Astrocyte of the hippocampus (primary cell): ENCODE measurements around the gene ZBTB6.
"Not testable (repeated sequence)": the region's sequence is repeated elsewhere in the genome, so short reads cannot be mapped to it uniquely, and the experiment has no call there.

Experiments used
- DNase-seq: peaks from one replicate; pipeline ENCODE4 v3.0.0; 2011; ENCODE audit warnings: low read depth, low spot score

The ZBTB6 gene

DNA sequence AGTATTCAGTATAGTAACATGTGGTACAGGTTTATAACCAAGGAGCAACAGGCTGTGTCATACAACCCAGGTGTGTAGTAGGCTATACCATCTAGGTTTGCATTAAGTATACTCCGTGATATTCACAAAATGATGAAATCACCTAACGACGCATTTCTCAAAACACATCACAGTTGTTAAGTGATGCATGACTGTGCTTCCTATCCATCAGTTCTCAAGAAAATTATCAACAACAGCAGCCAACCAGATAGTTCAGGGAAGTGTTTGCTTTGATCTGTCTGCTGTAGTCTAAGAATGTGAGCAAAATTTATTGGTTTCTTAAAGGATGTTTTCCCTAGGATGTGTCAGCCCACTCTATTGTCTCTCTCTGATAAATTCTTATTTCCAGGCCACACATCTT lies 10.8 kb upstream of the ZBTB6 start:
- DNase-seq: no peak

DNA sequence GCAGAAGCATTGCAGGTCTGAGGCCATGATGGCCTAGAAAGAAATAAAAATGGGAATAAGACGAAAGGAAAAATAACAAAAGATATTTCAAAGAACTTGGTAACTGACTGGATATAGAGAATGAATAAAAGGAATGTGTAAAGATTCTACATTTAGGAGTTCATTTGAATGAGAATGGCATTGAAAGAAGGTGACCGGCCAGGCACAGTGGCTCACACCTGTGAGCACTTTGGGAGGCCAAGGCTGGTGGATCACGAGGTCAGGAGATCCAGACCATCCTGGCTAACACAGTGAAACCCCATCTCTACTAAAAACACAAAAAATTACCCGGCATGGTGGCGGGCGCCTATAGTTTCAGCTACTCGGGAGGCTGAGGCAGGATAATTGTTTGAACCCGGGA lies 9.6 kb upstream of the ZBTB6 start:
- DNase-seq: no peak

DNA sequence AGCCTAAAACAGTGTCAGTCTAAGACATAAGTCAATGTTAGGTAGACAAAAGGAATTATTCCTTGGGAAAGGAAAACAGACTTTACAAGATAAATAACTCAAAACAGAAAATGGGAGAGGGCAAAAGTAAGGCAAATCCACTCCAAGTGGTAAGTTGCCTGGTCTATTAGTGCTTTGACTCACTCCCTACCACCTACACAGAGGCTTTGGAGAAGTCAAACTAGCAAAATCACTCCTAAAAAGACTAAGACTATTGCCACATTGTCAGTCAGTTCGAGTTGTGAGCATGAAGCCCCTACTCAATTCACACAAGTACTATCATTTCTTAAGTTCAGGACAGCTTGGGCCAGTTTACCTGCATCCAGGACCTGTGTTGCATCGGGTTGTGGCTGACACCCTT lies 5.2 kb upstream of the ZBTB6 start:
- DNase-seq: no peak

DNA sequence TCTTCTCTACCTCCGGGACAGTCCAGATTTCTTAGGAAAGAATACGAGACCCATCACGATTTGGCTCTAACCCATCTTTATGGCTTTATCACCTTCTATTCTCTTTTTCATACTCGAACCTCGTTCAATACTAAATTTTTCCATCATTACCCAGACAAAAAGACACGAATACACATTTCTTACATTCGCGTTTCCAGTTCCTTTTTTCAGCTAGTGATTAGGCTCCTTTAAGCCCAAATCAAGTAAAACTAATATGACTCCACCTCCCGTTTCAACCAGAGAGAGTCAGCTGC lies 506 bp downstream of the ZBTB6 start:
- peak; percentile 7 for DNase-seq

DNA sequence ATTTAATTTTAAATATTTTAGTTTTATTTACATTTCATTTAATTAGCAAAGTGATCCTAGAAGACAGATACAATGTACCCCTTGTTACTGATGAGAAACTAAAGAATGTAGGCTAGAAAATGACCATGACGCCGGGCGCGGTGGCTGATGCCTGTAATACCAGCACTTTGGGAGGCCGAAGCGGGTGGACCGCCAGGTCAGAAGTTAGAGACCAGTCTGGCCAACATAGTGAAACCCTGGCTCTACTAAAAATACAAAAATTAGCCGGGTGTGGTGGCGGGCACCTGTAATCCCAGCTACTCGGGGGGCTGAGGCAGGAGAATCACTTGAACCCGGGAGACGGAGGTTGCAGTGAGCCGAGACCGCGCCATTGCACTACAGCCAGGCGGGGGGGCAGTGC lies 7.0 kb downstream of the ZBTB6 start:
- not testable (repeated sequence) for DNase-seq

DNA sequence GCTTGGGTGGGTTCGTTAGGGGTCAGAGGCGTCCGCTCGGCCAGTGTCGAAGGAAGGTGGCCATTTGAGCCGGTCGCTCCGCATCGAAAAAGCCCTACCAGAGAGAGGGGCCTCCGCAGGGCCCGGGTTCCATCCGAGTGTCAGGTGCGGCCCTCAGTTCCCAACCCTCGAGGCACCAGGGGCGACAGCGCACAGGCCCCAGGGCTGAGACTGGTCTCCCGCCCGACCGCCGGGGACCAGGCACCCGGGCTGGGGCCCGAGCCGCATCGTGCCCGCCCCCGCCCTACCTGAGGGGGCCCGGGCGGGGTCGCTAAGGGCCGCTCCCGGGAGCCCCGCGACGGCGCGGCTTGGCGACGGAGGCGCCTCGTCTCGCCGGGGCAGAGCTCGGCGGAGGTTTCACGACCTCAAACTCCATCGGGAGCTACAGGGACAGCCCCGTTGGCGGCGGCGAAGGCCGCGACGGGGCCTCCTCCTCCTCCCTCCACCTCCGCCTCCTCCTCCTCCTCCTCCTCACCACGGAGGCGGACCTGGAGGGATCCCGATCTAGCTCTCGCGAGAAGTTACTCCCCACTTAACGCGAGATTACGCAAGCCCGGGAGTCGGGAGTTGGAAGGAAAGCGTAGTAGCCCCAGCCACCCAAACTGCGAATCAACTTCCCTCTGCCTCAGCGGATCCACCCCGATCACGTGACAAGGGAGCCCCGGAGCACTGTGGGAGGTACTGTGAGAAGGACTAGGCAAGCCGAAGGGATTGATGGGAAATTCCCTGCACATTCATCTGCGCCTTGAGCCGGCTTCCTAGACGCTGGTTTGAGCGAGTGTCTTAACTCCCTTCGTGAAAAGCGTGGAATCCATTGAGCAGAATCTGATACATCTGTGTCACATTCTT lies 8.1 kb downstream of the ZBTB6 start, which contains the start of gene RC3H2:
TSS of gene RC3H2 (minus strand) at position 537 of the 888 bp plus-strand sequence. CDS start 7,850 bp downstream, outside the sequence.
- DNase-seq: peak; percentile 100

DNA sequence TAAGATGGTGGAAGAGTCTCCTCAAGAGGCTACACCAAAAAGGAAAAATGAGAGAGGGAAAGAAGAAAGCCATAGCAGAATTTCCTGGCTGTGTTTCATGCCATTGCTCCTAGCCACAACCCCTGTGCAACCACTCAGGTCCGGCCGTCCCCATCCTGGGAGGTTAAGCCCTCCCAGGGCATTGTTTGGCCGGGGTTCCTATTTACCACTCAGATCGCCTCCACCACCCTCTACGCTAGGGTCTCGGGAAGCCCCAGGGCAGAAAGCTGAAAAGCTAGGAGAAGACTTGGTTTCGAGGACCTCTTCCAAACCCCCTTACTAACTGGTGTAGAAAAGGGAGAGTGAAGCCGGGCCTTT lies 8.7 kb downstream of the ZBTB6 start:
- DNase-seq: peak; percentile 63

DNA sequence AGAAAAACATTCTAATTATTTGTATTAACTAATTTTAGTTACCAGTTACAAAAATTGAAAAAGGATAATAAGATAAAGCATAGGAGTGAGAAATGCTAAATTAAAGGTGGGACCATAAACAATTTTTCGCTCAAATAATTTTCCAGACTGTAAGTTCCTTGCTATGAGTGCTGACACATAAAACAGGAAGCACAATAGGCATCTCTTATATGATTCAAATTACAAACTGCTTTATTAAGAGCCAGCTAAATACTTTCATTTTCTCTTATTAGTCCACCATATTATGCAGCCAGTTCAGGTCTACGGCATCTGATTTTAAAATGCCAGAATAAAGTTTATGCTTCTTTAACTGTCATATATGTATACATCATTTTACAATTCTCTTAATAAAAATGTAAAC lies 12.3 kb downstream of the ZBTB6 start:
- DNase-seq: no peak

DNA sequence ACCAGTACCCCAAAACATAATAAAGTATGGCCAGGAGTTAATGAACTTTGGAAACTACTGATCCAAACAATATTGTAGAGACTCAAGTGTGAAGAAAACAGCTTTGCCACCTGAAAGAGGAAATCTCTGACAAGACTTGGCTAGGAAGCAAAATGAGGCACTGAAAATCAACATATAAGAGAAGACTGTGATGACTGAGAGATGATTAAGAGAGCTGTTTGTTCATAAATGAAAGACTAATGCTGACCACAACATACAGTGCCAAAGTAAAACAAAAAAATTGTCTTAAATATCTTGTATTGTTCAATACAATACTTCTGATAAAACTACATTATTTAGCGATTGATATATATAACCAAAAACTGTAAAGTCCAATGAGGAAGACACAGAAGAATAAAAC lies 15.2 kb downstream of the ZBTB6 start:
- DNase-seq: no peak

DNA sequence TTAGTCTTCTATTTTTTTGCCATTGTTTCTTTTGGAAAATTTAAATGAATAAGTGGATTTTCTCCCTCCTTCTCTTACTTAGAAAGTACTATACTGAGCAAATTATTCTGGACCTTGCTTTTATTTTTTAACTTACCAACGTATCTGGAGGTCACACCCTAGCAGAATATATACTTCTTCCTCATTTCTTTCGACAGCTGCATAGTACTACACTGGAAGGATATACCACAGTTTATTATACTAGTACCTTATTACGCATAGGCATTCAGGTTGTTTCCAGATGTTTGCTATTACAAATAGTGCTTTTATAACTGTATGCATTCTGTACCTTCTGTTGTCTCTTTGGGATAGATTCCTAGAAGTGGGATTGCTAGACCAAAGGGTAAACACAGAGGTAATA lies 24.6 kb downstream of the ZBTB6 start:
- DNase-seq: no peak

DNA sequence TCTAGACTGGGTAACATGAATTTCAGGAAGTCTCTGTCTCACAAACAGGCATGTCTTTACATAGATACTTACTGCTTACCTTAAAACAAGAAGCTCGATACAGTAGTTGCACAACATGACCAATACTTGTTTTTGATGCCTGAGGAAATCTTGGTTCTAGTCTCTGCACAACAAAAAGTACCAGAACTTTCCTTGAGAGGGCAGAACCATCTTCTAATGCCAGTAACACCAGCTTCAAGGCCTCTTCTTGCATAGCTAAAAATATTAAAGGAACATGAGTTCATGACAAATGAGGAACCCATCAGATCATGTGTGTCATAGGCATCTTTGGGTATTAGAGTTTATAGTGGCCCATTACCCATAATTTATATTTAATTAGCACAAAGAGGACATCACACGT lies 30.0 kb downstream of the ZBTB6 start:
- DNase-seq: no peak

DNA sequence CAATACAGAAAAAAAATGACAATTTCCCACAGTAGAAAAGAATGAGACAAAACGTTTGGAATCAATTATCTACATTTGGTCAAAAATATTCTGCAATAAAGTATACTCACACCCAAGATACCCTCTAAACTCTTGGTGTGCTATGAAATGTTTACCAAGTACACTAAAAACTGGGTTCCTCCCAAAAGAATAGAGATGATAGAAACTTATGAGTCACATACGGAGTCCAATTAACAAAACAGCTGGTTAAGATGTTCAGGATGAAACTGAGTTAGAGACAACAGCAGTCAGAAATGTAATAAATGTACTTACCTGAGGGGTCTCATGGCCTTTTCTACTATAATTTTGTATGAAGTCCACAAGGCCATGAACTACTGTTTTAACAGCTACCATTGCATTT lies 33.7 kb downstream of the ZBTB6 start:
- DNase-seq: no peak

DNA sequence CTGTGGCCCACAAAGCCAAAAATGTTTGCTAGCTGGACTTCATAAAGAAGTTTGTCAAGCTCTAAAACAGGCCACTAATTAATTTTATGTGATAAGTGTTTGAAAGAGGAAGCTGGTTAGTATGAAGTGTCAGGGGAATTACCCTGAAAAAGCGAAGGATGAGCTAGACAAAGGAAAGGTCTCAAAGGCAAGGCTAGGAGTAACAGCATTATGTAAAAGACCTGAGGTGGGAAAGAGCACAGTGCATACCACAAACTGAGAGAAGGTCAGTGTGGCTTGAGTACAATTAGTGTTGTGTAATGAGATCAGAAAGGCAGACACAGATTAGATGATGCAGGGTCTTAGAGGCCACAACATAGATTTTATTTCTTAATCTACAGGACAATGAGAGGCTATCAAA lies 37.6 kb downstream of the ZBTB6 start:
- DNase-seq: no peak

DNA sequence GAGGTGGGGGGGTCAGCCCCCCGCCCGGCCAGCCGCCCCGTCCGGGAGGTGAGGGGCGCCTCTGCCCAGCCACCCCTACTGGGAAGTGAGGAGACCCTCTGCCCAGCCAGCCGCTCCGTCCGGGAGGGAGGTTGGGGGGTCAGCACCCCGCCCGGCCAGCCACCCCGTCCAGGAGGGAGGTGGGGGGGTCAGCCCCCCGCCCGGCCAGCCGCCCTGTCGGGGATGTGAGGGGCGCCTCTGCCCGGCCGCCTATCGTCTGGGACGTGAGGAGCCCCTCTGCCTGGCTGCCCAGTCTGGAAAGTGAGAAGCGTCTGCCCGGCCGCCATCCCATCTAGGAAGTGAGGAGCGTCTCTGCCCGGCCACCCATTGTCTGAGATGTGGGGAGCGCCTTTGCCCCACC lies 45.8 kb downstream of the ZBTB6 start:
- DNase-seq: not testable (repeated sequence)

DNA sequence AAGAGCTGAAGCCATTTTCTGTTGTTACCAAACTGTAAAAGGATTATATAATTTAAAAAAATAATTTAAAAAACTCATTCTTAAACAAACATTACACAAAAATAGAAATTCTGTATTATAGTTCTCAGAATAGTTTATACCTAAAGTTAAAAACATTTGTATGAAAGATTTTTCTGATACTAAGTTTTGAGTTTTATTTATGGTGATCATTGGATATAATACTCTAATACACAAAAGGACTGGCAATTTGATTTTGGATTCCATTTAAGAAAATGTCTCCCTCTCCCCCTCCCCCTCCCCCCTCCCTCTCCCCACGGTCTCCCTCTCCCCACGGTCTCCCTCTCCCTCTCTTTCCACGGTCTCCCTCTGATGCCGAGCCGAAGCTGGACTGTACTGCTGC lies 47.0 kb downstream of the ZBTB6 start:
- no peak for DNase-seq

DNA sequence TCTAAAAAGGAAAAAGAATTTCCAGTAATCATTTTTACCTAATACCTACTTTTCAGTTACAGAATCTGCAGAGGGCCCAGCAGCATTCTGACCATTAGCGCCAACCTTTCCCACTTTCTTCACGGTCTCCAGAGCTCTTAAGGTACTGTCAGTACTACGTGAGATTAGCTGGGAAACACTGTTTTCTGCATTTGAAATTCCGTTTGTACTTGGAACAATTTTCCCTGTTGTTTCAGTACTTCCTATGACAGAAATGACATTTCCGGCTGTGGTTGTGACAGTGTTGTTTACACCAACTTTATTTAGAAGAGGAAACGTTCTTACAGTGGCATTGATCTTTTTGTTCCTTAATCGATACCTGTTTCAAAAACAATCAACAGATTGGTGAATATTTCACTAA lies 47.8 kb downstream of the ZBTB6 start:
- no peak for DNase-seq

DNA sequence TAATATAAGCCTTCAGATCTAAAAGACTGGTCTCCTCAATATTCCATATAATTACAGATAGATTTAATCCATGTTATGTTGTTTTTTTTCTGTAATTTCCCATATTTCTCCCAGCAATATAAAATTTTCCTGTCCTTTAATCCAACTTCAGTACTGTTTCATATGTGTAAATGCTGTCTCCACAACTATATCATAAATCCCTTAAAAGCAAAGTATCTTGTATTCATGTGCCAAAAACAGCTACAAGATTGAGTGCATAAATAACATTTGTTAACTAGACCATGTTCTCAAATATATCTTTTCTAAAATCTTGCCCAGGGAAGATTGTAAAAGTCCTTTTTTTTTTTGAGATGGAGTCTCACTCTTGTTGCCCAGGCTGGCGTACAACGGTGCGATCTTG lies 49.7 kb downstream of the ZBTB6 start:
- no peak for DNase-seq

DNA sequence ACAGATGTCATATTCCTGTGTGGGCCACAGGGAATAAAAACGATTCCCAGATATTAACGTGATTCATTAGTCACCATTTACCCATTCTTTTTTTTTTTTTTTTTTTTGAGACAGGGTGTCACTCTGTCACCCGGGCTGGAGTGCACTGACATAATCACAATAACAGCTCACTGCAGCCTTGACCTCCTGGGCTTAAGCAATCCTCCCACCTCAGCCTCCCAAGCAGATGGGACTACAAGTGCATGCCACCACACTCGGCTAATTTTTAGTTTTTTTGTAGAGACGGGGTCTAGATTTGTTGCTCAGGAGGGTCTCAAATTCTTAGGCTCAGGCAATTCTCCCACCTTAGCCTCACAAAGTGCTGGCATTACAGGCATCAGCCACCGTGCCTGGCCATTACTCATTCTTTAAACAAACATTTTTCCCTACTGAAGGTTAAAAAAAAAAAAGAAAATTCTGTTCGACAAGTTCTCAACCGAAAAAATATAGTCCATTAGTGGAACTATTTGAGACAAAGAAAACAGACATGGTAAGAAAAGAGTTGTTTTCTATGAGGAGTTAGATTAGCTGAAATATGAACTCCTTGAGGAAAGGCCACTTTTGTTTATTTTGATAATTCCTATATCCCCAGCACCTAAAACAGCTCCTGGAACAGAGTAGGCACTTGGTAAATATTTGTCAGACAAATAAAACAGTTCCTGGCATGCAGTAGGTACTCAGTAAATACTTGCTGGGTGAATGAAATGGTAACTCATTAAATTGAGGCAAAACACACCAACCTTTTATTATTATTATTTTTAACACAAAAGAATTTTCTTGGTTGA lies 52.6 kb downstream of the ZBTB6 start:
- peak; percentile 19 for DNase-seq
